MM.1S (cell line): Measurements from ENCODE around the gene MCL1.
"Not testable (repeated sequence)": the region's sequence is repeated elsewhere in the genome, so short reads cannot be mapped to it uniquely, and the experiment has no call there.

Experiments
- DNase-seq: peaks from one replicate; pipeline ENCODE4 v3.0.0-alpha.2; 2015
- H2AFZ ChIP-seq: fragments of 300-600 bp; sonication (generic); 2 replicates; pipeline ENCODE4 v1.6.0; 2016; ENCODE audit warnings: antibody characterized with exemption, low read length
- H3F3A ChIP-seq: fragments of 300-600 bp; sonication (generic); 2 replicates; pipeline ENCODE4 v1.6.1; 2016; ENCODE audit warnings: mild to moderate bottlenecking, antibody characterized with exemption, low read length, moderate library complexity, mixed read lengths; ENCODE audit not compliant: insufficient read depth
- H3K27ac ChIP-seq: fragments of 300-600 bp; sonication (generic); 2 replicates; pipeline ENCODE4 v1.5.1; 2016; ENCODE audit warnings: mild to moderate bottlenecking, low read length
- H3K27me3 ChIP-seq: fragments of 300-600 bp; sonication (generic); replicated peaks from 2 replicates; pipeline ENCODE4 v1.6.0; 2016; ENCODE audit warnings: low read length; ENCODE audit not compliant: insufficient read depth
- H3K36me3 ChIP-seq: fragments of 300-600 bp; sonication (generic); replicated peaks from 2 replicates; pipeline ENCODE4 v1.6.1; 2016; ENCODE audit warnings: mild to moderate bottlenecking, low read length, mixed read lengths; ENCODE audit not compliant: insufficient read depth
- H3K4me1 ChIP-seq: fragments of 300-600 bp; sonication (generic); 2 replicates; pipeline ENCODE4 v1.6.1; 2016; ENCODE audit warnings: low read length, mixed read lengths
- H3K4me2 ChIP-seq: fragments of 300-600 bp; sonication (generic); 2 replicates; pipeline ENCODE4 v1.6.0; 2016; ENCODE audit warnings: low read depth, low read length
- H3K4me3 ChIP-seq: fragments of 300-600 bp; sonication (generic); 2 replicates; pipeline ENCODE4 v1.5.1; 2016; ENCODE audit warnings: low read length, mixed read lengths
- H3K79me2 ChIP-seq: fragments of 300-600 bp; sonication (generic); 2 replicates; pipeline ENCODE4 v1.6.1; 2016; ENCODE audit warnings: mixed run types, low read length, mixed read lengths
- H3K9ac ChIP-seq: fragments of 300-600 bp; sonication (generic); 2 replicates; pipeline ENCODE4 v1.6.1; 2016; ENCODE audit warnings: low read length, mixed read lengths
- H3K9me2 ChIP-seq: fragments of 300-600 bp; sonication (generic); replicated peaks from 2 replicates; pipeline ENCODE4 v1.6.1; 2016; ENCODE audit warnings: mild to moderate bottlenecking, low read length, mixed read lengths; ENCODE audit not compliant: insufficient read depth
- H3K9me3 ChIP-seq: fragments of 300-600 bp; sonication (generic); replicated peaks from 2 replicates; pipeline ENCODE4 v1.6.1; 2016; ENCODE audit warnings: mild to moderate bottlenecking, low read length, mixed read lengths; ENCODE audit not compliant: insufficient read depth
- H4K20me1 ChIP-seq: fragments of 300-600 bp; sonication (generic); 2 replicates; pipeline ENCODE4 v1.6.1; 2016; ENCODE audit warnings: mild to moderate bottlenecking, low read length, moderate library complexity, mixed read lengths; ENCODE audit not compliant: insufficient read depth
- EZH2 ChIP-seq: fragments of 300-600 bp; sonication (generic); optimal IDR thresholded peaks from 2 replicates; pipeline ENCODE3; 2017; ENCODE audit warnings: low read depth, mild to moderate bottlenecking, antibody characterized with exemption, low read length, mixed read lengths
- EZH2phosphoT487 ChIP-seq: fragments of 300-600 bp; sonication (generic); IDR thresholded peaks from 2 replicates; pipeline ENCODE4 v1.6.1; 2018; ENCODE audit warnings: antibody characterized with exemption, low read length
- TF ChIP-seq, protein P1 (sequence below): fragments of 300-600 bp; sonication (generic); IDR thresholded peaks from 2 replicates; pipeline ENCODE4 v1.5.1; 2016; ENCODE audit warnings: antibody characterized with exemption, low read length, mixed read lengths

Gene MCL1

DNA sequence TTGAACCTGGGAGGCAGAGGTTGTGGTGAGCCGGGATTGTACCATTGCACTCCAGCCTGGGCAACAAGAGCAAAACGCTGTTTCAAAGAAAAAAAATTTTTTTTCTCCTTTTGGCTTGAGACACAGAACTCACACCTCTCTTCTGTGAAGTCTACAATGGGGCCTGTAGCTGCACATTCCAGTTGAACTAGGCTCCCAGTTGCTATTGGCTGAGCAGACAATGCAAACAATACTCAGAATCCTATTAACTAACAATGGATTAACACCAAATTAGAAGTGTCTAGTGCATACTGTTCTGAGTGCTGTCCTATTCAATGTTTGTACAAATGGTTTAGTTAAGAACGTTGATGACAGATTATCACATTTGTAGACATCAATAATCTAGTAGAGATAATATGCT, 17.6 kb upstream of the MCL1 start:
- Histone ChIP-seq H3K4me2 (no peak overlapping the region), H3K36me3 (no peaks in the 10 kb centered on the region), H4K20me1 (no peaks in the 10 kb centered on the region), H3K4me1 (no peaks in the 10 kb centered on the region), H3K9me3 (no peaks in the 10 kb centered on the region), H3K9ac (no peak overlapping the region), H2AFZ (no peak overlapping the region), H3K27ac (no peak overlapping the region), H3K79me2 (no peaks in the 10 kb centered on the region), H3K27me3 (no peaks in the 10 kb centered on the region), H3F3A (no peaks in the 10 kb centered on the region), H3K4me3 (no peak overlapping the region), H3K9me2 (no peaks in the 10 kb centered on the region)
- no peak for DNase-seq
- TF ChIP-seq, protein P1, sequence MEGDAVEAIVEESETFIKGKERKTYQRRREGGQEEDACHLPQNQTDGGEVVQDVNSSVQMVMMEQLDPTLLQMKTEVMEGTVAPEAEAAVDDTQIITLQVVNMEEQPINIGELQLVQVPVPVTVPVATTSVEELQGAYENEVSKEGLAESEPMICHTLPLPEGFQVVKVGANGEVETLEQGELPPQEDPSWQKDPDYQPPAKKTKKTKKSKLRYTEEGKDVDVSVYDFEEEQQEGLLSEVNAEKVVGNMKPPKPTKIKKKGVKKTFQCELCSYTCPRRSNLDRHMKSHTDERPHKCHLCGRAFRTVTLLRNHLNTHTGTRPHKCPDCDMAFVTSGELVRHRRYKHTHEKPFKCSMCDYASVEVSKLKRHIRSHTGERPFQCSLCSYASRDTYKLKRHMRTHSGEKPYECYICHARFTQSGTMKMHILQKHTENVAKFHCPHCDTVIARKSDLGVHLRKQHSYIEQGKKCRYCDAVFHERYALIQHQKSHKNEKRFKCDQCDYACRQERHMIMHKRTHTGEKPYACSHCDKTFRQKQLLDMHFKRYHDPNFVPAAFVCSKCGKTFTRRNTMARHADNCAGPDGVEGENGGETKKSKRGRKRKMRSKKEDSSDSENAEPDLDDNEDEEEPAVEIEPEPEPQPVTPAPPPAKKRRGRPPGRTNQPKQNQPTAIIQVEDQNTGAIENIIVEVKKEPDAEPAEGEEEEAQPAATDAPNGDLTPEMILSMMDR = no peak
- TF ChIP-seq EZH2 (no peak), EZH2phosphoT487 (no peak)

DNA sequence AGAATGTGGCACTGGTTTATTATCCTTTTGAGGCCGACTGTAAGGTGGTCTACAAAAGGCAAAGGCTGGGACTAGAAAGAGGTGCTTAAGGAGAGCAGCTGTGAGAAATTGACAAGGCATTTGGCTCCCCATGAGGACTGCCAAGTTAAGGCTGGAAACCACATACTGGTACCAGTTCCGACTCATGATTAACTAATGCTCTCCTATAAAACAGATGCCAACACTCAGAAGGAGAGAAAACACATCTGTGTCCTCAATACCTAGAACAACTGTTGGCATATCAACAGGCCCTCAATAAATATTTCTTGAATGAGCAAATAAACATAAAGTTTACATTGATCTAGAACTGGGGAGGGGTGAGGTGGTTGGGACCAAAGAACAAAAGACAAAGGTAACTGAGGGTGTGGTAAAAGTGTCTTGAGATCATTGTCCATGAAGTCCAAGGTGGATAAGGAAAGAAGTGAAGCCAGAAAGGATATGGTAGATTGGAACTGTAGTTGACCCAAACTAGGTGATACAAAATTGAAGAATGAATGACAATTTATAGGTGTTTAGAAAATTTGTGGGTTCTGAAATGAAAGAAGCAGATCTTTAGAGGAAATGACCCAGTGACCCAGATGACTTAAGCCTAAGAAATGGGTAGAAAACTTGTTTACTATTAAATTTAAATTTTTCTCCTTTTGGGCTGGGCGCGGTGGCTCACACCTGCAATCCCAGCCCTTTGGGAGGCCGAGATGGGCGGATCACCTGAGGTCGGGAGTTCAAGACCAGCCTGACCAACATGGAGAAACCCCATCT, 16.9 kb upstream of the MCL1 start:
- no peaks in the 10 kb centered on the region for H3K27me3 ChIP-seq
- H3F3A ChIP-seq = no peaks in the 10 kb centered on the region
- DNase-seq = no peak
- no peak overlapping the region for H3K27ac ChIP-seq
- TF ChIP-seq EZH2 = no peak
- TF ChIP-seq, protein P1 = no peak
- TF ChIP-seq EZH2phosphoT487 = no peak
- no peaks in the 10 kb centered on the region for H4K20me1 ChIP-seq
- H3K4me3 ChIP-seq = no peak overlapping the region
- no peak overlapping the region for H2AFZ ChIP-seq
- H3K4me1 ChIP-seq = no peaks in the 10 kb centered on the region
- no peaks in the 10 kb centered on the region for H3K79me2 ChIP-seq
- H3K36me3 ChIP-seq = no peaks in the 10 kb centered on the region
- H3K4me2 ChIP-seq = no peak overlapping the region
- no peaks in the 10 kb centered on the region for H3K9me2 ChIP-seq
- no peaks in the 10 kb centered on the region for H3K9me3 ChIP-seq
- H3K9ac ChIP-seq = no peak overlapping the region

DNA sequence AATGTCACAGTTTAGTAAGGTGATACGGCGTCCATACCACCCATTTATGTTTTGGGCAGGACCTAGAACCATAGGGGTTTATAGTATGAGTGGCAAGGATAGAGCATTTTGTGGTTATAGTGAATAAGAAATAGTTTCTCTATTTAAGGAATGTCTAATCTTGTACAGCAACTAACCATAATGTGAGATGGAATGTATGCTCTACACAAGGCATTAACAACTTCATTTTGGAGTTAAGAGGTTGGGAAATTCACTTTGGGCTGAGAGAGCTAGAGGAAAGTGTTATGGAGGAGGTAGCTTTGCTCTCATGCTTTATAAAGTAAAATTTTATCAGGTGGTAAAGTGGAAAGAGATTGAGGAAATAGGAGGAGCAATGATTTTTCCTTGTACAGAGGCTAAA, 3.0 kb upstream of the MCL1 start:
- Histone ChIP-seq H3K4me2 (peak overlapping the region; percentile 7; the same call in 1 of the 2 replicates), H3K4me3 (no peak overlapping the region), H4K20me1 (peaks cover 16% of the 10 kb centered on the region), H3K4me1 (peaks cover 13% of the 10 kb centered on the region), H3K9me3 (no peaks in the 10 kb centered on the region), H3K9ac (no peak overlapping the region), H3K79me2 (peaks cover 29% of the 10 kb centered on the region), H3K36me3 (peaks cover under 1% of the 10 kb centered on the region; the same call in 1 of the 2 replicates), H3K27me3 (no peaks in the 10 kb centered on the region), H3K9me2 (no peaks in the 10 kb centered on the region), H3K27ac (no peak overlapping the region), H2AFZ (no peak overlapping the region), H3F3A (peaks cover 20% of the 10 kb centered on the region)
- TF ChIP-seq EZH2phosphoT487 (no peak), EZH2 (no peak)
- TF ChIP-seq, protein P1 = no peak
- no peak for DNase-seq

DNA sequence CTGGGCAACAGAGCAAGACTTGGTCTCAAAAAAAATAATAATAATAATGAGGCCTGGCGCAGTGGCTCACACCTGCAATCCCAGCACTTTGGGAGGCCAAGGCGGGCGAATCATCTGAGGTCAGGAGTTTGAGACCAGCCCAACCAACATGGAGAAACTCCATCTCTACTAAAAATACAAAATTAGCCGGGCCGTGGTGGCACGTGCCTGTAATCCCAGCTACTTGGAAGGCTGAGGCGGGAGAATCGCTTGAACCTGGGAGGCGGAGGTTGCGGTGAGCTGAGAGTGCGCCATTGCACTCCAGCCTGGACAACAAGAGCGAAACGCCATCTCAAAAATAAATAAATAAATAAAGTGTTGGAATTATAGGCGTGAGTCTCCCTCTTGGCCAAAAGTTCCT, 2.6 kb upstream of the MCL1 start:
- H3K9ac ChIP-seq, DNase-seq, H3K4me3 ChIP-seq, H3K9me2 ChIP-seq, H3K27me3 ChIP-seq, H3K27ac ChIP-seq, H3K36me3 ChIP-seq, H2AFZ ChIP-seq, H3K9me3 ChIP-seq: not testable (repeated sequence)
- peaks cover 20% of the 10 kb centered on the region for H4K20me1 ChIP-seq
- peak overlapping the region; percentile 7; the same call in 1 of the 2 replicates for H3K4me2 ChIP-seq
- peaks cover 24% of the 10 kb centered on the region for H3F3A ChIP-seq
- H3K79me2 ChIP-seq = peaks cover 33% of the 10 kb centered on the region
- H3K4me1 ChIP-seq = peaks cover 13% of the 10 kb centered on the region

DNA sequence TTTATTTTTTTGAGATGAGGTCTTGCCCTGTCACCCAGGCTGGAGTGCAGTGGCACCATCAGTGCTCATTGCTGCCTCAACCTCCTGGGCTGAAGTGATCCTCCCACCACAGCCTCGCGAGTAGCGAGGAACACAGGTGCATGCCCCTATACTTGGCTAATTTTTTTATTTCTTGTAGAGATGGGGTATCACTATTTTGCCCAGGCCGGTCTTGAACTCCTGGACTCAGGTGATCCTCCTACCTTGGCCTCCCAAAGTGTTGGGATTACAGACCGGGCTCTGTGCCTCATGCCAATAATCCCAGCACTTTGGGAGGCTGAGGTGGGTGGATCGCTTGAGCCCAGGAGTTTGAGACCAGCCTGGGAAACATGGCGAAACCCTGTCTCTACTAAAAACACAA, 2.0 kb upstream of the MCL1 start:
- H3K4me2 ChIP-seq, H3K9ac ChIP-seq, H3K36me3 ChIP-seq, H2AFZ ChIP-seq, DNase-seq, H3K9me2 ChIP-seq, H3K4me3 ChIP-seq, H3K27ac ChIP-seq, H3K27me3 ChIP-seq, H3K9me3 ChIP-seq: not testable (repeated sequence)
- peaks cover 29% of the 10 kb centered on the region for H3F3A ChIP-seq
- H4K20me1 ChIP-seq = peaks cover 25% of the 10 kb centered on the region
- H3K79me2 ChIP-seq = peaks cover 38% of the 10 kb centered on the region
- peaks cover 14% of the 10 kb centered on the region for H3K4me1 ChIP-seq
